A549 (cell line): Measurements from ENCODE around the gene SOX5. TPM values are rescaled to one million over a fixed set of nuclear protein-coding genes. Genes with fewer than 3 reads are reported as not detected.

ENCODE experiments used
- ATAC-seq, 2 experiments: fragments of 200-7000 bp in 1 of 2; fragments of >200 bp in 1 of 2; cut with Nextera tagmentation in 1 of 2; cut with Tn5 transposase in 1 of 2; 3 replicates each; pipeline versions ENCODE4 v1.8.0 to v1.9.1; 2018 to 2020; ENCODE audit warnings: mild to moderate bottlenecking in 1 of 2, moderate library complexity in 1 of 2
- CTCF ChIA-PET: fragments of 300-600 bp; sonication (Branson Sonifier 250); formaldehyde crosslinking; extraction: SDS; loops from one replicate; lab custom pipeline; 2021; ENCODE audit warnings: antibody characterized with exemption, inconsistent platforms; lab: Yijun Ruan, JAX
- POLR2A ChIA-PET: fragments of 350-600 bp; formaldehyde crosslinking; extraction: SDS; loops from one replicate; lab custom pipeline; 2021; ENCODE audit warnings: antibody characterized with exemption, inconsistent platforms; lab: Yijun Ruan, JAX
- DNase-seq, 2 experiments: peaks; one replicate each; pipeline versions ENCODE4 v3.0.0 to v3.0.0-alpha.2; 2011 to 2016; ENCODE audit warnings: low read depth in 1 of 2, low spot score in 1 of 2
- FAIRE-seq: peaks from 2 replicates; lab custom pipeline; 2011; peaks lifted over from hg19 to GRCh38; lab: Jason Lieb, UNC
- H3K27ac ChIP-seq, 2 experiments: fragments of >200 bp; sonication (Bioruptor Twin); formaldehyde crosslinking; 3 replicates each; pipeline ENCODE4 v1.5.1; 2016 to 2017
- H3K4me1 ChIP-seq: fragments of >200 bp; sonication (Bioruptor Twin); formaldehyde crosslinking; 3 replicates; pipeline ENCODE4 v1.6.1; 2016
- H3K4me2 ChIP-seq: fragments of >200 bp; sonication (Bioruptor Twin); formaldehyde crosslinking; 3 replicates; pipeline ENCODE4 v1.6.1; 2016
- H3K4me3 ChIP-seq: fragments of >200 bp; sonication (Bioruptor Twin); formaldehyde crosslinking; 3 replicates; pipeline ENCODE4 v1.5.1; 2016
- H3K9me3 ChIP-seq: fragments of >200 bp; sonication (Bioruptor Twin); formaldehyde crosslinking; 3 replicates; pipeline ENCODE4 v1.6.1; 2016
- ATOH8 ChIP-seq: fragments of 250-450 bp; sonication (Bioruptor Pico); IDR thresholded peaks from 2 replicates; pipeline ENCODE4 v1.5.0; 2020; ENCODE audit warnings: low read depth, mild to moderate bottlenecking, moderate library complexity
- BCL3 ChIP-seq: fragments of >200 bp; sonication (Bioruptor Twin); formaldehyde crosslinking; IDR thresholded peaks from 3 replicates; pipeline ENCODE4 v1.6.1; 2016
- CBX2 ChIP-seq: fragments of 200-600 bp; sonication (generic); IDR thresholded peaks from 2 replicates; pipeline ENCODE4 v1.6.1; 2016; ENCODE audit warnings: low read depth, mild to moderate bottlenecking, borderline replicate concordance
- CBX8 ChIP-seq: fragments of 200-600 bp; sonication (generic); IDR thresholded peaks from 2 replicates; pipeline ENCODE4 v1.6.1; 2016
- CHD2 ChIP-seq: fragments of 150-350 bp; IDR thresholded peaks from 2 replicates; pipeline ENCODE4 v1.6.1; 2014; ENCODE audit warnings: low read length; ENCODE audit not compliant: partially characterized antibody
- CTCF ChIP-seq: fragments of >200 bp; sonication (Bioruptor Twin); formaldehyde crosslinking; IDR thresholded peaks from 3 replicates; pipeline ENCODE4 v1.5.1; 2016
- ELK1 ChIP-seq: fragments of 150-350 bp; IDR thresholded peaks from 2 replicates; pipeline ENCODE4 v1.6.1; 2014; ENCODE audit warnings: low read depth, mild to moderate bottlenecking, low read length
- ESRRA ChIP-seq: fragments of 150-350 bp; IDR thresholded peaks from 2 replicates; pipeline ENCODE4 v1.6.1; 2014; ENCODE audit warnings: mild to moderate bottlenecking, low read length, borderline replicate concordance
- HDAC2 ChIP-seq: fragments of 200-600 bp; sonication (generic); IDR thresholded peaks from 2 replicates; pipeline ENCODE4 v1.6.1; 2016
- HES2 ChIP-seq: fragments of >200 bp; sonication (Bioruptor Twin); formaldehyde crosslinking; IDR thresholded peaks from 2 replicates; pipeline ENCODE4 v1.6.1; 2016
- HEYL ChIP-seq: fragments of 250-450 bp; sonication (Bioruptor Pico); IDR thresholded peaks from 2 replicates; pipeline ENCODE4 v1.8.0; 2021; ENCODE audit warnings: mild to moderate bottlenecking, moderate library complexity
- HOXB5 ChIP-seq: fragments of 250-450 bp; sonication (Bioruptor Pico); IDR thresholded peaks from 2 replicates; pipeline ENCODE4 v1.5.0; 2020; ENCODE audit warnings: mild to moderate bottlenecking, moderate library complexity
- JUN ChIP-seq, 2 experiments: fragments of >200 bp; sonication (Bioruptor Twin); formaldehyde crosslinking; IDR thresholded peaks; 2 replicates in 1 of 2; 3 replicates in 1 of 2; pipeline ENCODE4 v1.6.1; 2016 to 2017
- JUNB ChIP-seq: fragments of >200 bp; sonication (Bioruptor Twin); formaldehyde crosslinking; IDR thresholded peaks from 2 replicates; pipeline ENCODE4 v1.6.1; 2016
- KDM1A ChIP-seq: fragments of 200-600 bp; sonication (generic); IDR thresholded peaks from 2 replicates; pipeline ENCODE4 v1.6.1; 2016; ENCODE audit warnings: low read depth, mild to moderate bottlenecking
- MAFK ChIP-seq: fragments of 450-650 bp; IDR thresholded peaks from 2 replicates; pipeline ENCODE4 v1.6.1; 2014; ENCODE audit not compliant: partially characterized antibody
- NFE2L2 ChIP-seq: fragments of 150-350 bp; conservative IDR thresholded peaks from 2 replicates; pipeline ENCODE4 v1.6.1; 2014; ENCODE audit warnings: low read length
- PBX3 ChIP-seq: IDR thresholded peaks from 2 replicates; pipeline ENCODE4 v1.6.1; 2012
- PHF8 ChIP-seq: fragments of 200-600 bp; sonication (generic); IDR thresholded peaks from 2 replicates; pipeline ENCODE4 v1.6.1; 2016; ENCODE audit warnings: low read depth, mild to moderate bottlenecking, antibody characterized with exemption, moderate library complexity, borderline replicate concordance
- RCOR1 ChIP-seq: fragments of 150-350 bp; IDR thresholded peaks from 2 replicates; pipeline ENCODE4 v1.6.1; 2014; ENCODE audit warnings: antibody characterized with exemption, low read length, low read depth
- REST ChIP-seq: fragments of 200-600 bp; sonication (generic); IDR thresholded peaks from 2 replicates; pipeline ENCODE4 v1.6.1; 2016; ENCODE audit warnings: antibody characterized with exemption, mild to moderate bottlenecking, moderate library complexity
- SREBF2 ChIP-seq: fragments of 450-650 bp; IDR thresholded peaks from 2 replicates; pipeline ENCODE4 v1.6.1; 2014; ENCODE audit warnings: mild to moderate bottlenecking, moderate library complexity
- TFCP2L1 ChIP-seq: fragments of 250-450 bp; sonication (Bioruptor Pico); IDR thresholded peaks from 2 replicates; pipeline ENCODE4 v1.5.0; 2021; ENCODE audit warnings: mild to moderate bottlenecking
- ZC3H11A ChIP-seq: fragments of 450-650 bp; IDR thresholded peaks from 2 replicates; pipeline ENCODE4 v1.6.1; 2014; ENCODE audit warnings: antibody characterized with exemption, mild to moderate bottlenecking
- ZSCAN20 ChIP-seq: fragments of 250-450 bp; sonication (Bioruptor Pico); IDR thresholded peaks from 2 replicates; pipeline ENCODE4 v1.8.0; 2022; ENCODE audit warnings: mild to moderate bottlenecking, moderate library complexity
- WGBS: methylation state at CpG from one replicate; pipeline ENCODE4 v1.1.6; 2017; ENCODE audit errors: missing lambda C conversion rate; 5-methylcytosine and 5-hydroxymethylcytosine counted together
- polyA plus RNA-seq, 4 experiments: library from polyadenylated mRNA; depleted of rRNA in 3 of 4; stranded (reverse); fragments of >200 nt; fragmentation: RNase III in 1 of 4; extraction: RNeasy Plus Mini Kit Qiagen cat#74134 plus additional on column Dnase treatment in 1 of 4; gene quantifications; 2 replicates in 3 of 4; 3 replicates in 1 of 4; pipeline ENCODE4 v1.2.3, GENCODE V29; 2011 to 2017

Gene SOX5
- polyA plus RNA-seq, 2 of the 4 experiments (the other 2 are of a cell fraction) = not detected

- 0% methylated on average over 1 of the region's 1 CpG for WGBS
- no peak for FAIRE-seq
- TF ChIP-seq HOXB5 (no peak), CTCF (no peak), KDM1A (no peak), JUNB (no peak), RCOR1 (no peak), HES2 (no peak), ZSCAN20 (no peak), PHF8 (no peak), HEYL (no peak), ZC3H11A (no peak), ESRRA (no peak), CBX2 (no peak), NFE2L2 (no peak)
These were observed 7.7 kb downstream of the SOX5 start for GRCh38 chr12:23941780-23942179.

GRCh38 chr12:23938422-23938821, 11.0 kb downstream of the SOX5 start:
- ChIA-PET POLR2A (no interaction called here), CTCF (no interaction called here)
- DNase-seq (no peak), FAIRE-seq (no peak), ATAC-seq (no peak)
- H3K9me3 ChIP-seq = no peaks in the 10 kb centered on the region
- no peak overlapping the region for H3K27ac ChIP-seq
- 5% methylated on average over 3 of the region's 3 CpGs for WGBS
- TF ChIP-seq HEYL (no peak), PHF8 (no peak), MAFK (peak; percentile 71), RCOR1 (no peak), BCL3 (no peak)
- no peak overlapping the region for H3K4me2 ChIP-seq
- no peaks in the 10 kb centered on the region for H3K4me1 ChIP-seq
- no peak overlapping the region for H3K4me3 ChIP-seq

More at GRCh38 chr12:23941780-23942179, 7.7 kb downstream of the SOX5 start:
- Histone ChIP-seq H3K4me3 (no peak overlapping the region), H3K4me2 (no peak overlapping the region), H3K9me3 (no peaks in the 10 kb centered on the region), H3K4me1 (no peaks in the 10 kb centered on the region), H3K27ac (no peak overlapping the region)
- DNase-seq = no peak
- no peak for ATAC-seq
- CTCF ChIA-PET = no interaction called here
- POLR2A ChIA-PET = no interaction called here

GRCh38 chr12:23931176-23931575, 18.3 kb downstream of the SOX5 start:
- ChIA-PET CTCF (no interaction called here), POLR2A (no interaction called here)
- FAIRE-seq = no peak
- Histone ChIP-seq H3K4me2 (no peak overlapping the region), H3K9me3 (no peaks in the 10 kb centered on the region), H3K4me1 (no peaks in the 10 kb centered on the region), H3K27ac (no peak overlapping the region), H3K4me3 (no peak overlapping the region)
- TF ChIP-seq SREBF2 (no peak), REST (no peak), ATOH8 (CRISPR knock-in tag) (no peak), PBX3 (no peak), CHD2 (no peak), HEYL (no peak), ELK1 (no peak), ESRRA (no peak), JUN (IDR thresholded peaks at IDR 0.05) (no peak), TFCP2L1 (CRISPR knock-in tag) (no peak), HDAC2 (no peak), JUNB (no peak), CBX8 (no peak)
- TF ChIP-seq, all 56 proteins: peak for 0
- ATAC-seq (no peak), DNase-seq (no peak)
- 4% methylated on average over 2 of the region's 2 CpGs for WGBS
